ENCODE measurements around the gene SLC16A14. TPM values are rescaled to one million over a fixed set of nuclear protein-coding genes. Genes with fewer than 3 reads are reported as not detected.

SLC16A14 gene
- total RNA-seq, 2 experiments from 2014 or later = 0.63 to 0.89 TPM

- H3K4me3 Mint-ChIP-seq = no peak overlapping the region
- ATAC-seq (ENCODE audit: poor library complexity) (no peak), DNase-seq (no peak)
- peaks cover 4% of the 10 kb centered on the region for H3K27me3 Mint-ChIP-seq
- TF ChIP-seq CTCF (IDR thresholded peaks at IDR 0.05) = no peak
- peaks cover 3% of the 10 kb centered on the region for H3K9me3 Mint-ChIP-seq
- H3K4me3 ChIP-seq (ENCODE audit: low read length) = no peak overlapping the region
- H3K27me3 ChIP-seq (ENCODE audit: control insufficient read depth in 1 of 2, insufficient read depth in 2 of 2, low read length in 2 of 2) = no peaks in the 10 kb centered on the region
- CTCF ChIA-PET = no interaction called here
- H3K27ac ChIP-seq (ENCODE audit: low read depth in 1 of 2, low read length in 2 of 2) = no peak overlapping the region
- H3K36me3 ChIP-seq (ENCODE audit: insufficient read depth, low read length) = no peaks in the 10 kb centered on the region
- no peaks in the 10 kb centered on the region for H3K9me3 ChIP-seq (ENCODE audit: control insufficient read depth in 1 of 2, insufficient read depth in 1 of 2, low read length in 2 of 2)
- peaks cover 3% of the 10 kb centered on the region for H3K36me3 Mint-ChIP-seq (ENCODE audit: low read depth)
- H3K27ac Mint-ChIP-seq = no peak overlapping the region
- intact Hi-C loops (cut with DNase I, micrococcal nuclease) = no loop called here
- POLR2A ChIA-PET = no interaction called here
- no peaks in the 10 kb centered on the region for H3K4me1 ChIP-seq (ENCODE audit: insufficient read depth, low read length)
- H3K4me1 Mint-ChIP-seq (ENCODE audit: low read depth) = no peaks in the 10 kb centered on the region
Observed at GRCh38 chr2:230097424-230097823, 28.7 kb upstream of the SLC16A14 start.

DNA sequence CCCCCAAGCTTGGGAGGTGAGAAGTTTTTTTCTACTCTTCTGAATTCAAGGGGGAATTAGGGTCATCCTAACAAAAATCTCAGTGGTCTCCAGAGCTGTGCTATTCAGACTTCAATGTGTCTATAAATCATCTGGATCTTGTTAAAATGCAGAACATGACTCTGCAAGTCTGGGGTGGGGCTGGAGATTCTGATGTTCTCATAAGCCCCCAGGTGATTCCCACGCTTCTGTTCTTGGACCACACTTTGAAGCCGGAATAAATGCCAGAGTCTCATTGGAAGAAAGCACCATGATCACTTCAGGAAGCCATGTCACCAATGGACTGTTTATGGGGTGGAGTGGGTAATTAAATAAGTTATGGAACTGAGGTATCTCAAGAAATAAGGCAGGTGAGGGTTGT lies 22.2 kb upstream of the SLC16A14 start:
- ATAC-seq (ENCODE audit: poor library complexity) (no peak), DNase-seq (no peak)
- no peaks in the 10 kb centered on the region for H3K36me3 Mint-ChIP-seq (ENCODE audit: low read depth)
- H3K4me3 Mint-ChIP-seq = no peak overlapping the region
- Histone ChIP-seq H3K27ac (ENCODE audit: low read depth in 1 of 2, low read length in 2 of 2) (no peak overlapping the region), H3K36me3 (ENCODE audit: insufficient read depth, low read length) (no peaks in the 10 kb centered on the region), H3K9me3 (ENCODE audit: control insufficient read depth in 1 of 2, insufficient read depth in 1 of 2, low read length in 2 of 2) (no peaks in the 10 kb centered on the region), H3K4me1 (ENCODE audit: insufficient read depth, low read length) (no peaks in the 10 kb centered on the region), H3K4me3 (ENCODE audit: low read length) (no peak overlapping the region), H3K27me3 (ENCODE audit: control insufficient read depth in 1 of 2, insufficient read depth in 2 of 2, low read length in 2 of 2) (peaks cover 0 to 9% of the 10 kb centered on the region in 2 experiments)
- H3K27ac Mint-ChIP-seq = no peak overlapping the region
- ChIA-PET POLR2A (no interaction called here), CTCF (no interaction called here)
- no peaks in the 10 kb centered on the region for H3K4me1 Mint-ChIP-seq (ENCODE audit: low read depth)
- peaks cover 23% of the 10 kb centered on the region for H3K27me3 Mint-ChIP-seq
- TF ChIP-seq CTCF (IDR thresholded peaks at IDR 0.05) = no peak
- intact Hi-C loops (cut with DNase I, micrococcal nuclease) = no loop called here
- H3K9me3 Mint-ChIP-seq = no peaks in the 10 kb centered on the region

GRCh38 chr2:230085201-230085600 lies 16.5 kb upstream of the SLC16A14 start:
- no peak for TF ChIP-seq CTCF (IDR thresholded peaks at IDR 0.05)
- H3K36me3 ChIP-seq (ENCODE audit: insufficient read depth, low read length) = no peaks in the 10 kb centered on the region
- no peaks in the 10 kb centered on the region for H3K9me3 ChIP-seq (ENCODE audit: control insufficient read depth in 1 of 2, insufficient read depth in 1 of 2, low read length in 2 of 2)
- Mint-ChIP-seq H3K9me3 (no peaks in the 10 kb centered on the region), H3K27me3 (peaks cover 16% of the 10 kb centered on the region), H3K27ac (no peak overlapping the region), H3K4me3 (no peak overlapping the region), H3K36me3 (ENCODE audit: low read depth) (no peaks in the 10 kb centered on the region), H3K4me1 (ENCODE audit: low read depth) (no peaks in the 10 kb centered on the region)
- no peak overlapping the region for H3K4me3 ChIP-seq (ENCODE audit: low read length)
- ATAC-seq (ENCODE audit: poor library complexity) = no peak
- no peaks in the 10 kb centered on the region for H3K27me3 ChIP-seq (ENCODE audit: control insufficient read depth in 1 of 2, insufficient read depth in 2 of 2, low read length in 2 of 2)
- intact Hi-C loops (cut with DNase I, micrococcal nuclease) = no loop called here
- H3K4me1 ChIP-seq (ENCODE audit: insufficient read depth, low read length) = no peaks in the 10 kb centered on the region
- DNase-seq = no peak
- CTCF ChIA-PET = no interaction called here
- H3K27ac ChIP-seq (ENCODE audit: low read depth in 1 of 2, low read length in 2 of 2) = no peak overlapping the region
- POLR2A ChIA-PET = no interaction called here

Data from CD4-positive, alpha-beta T cell (primary cell).